Common myeloid progenitor, CD34-positive (primary cell): ENCODE data around the gene RAB35.

Source experiments
- CTCF ChIA-PET: fragments of 350-600 bp; sonication (Branson Sonifier 250); formaldehyde crosslinking; loops from one replicate; lab custom pipeline; 2021; ENCODE audit warnings: antibody characterized with exemption; lab: Charles Lee
- POLR2A ChIA-PET: fragments of 350-600 bp; sonication (Branson Sonifier 250); formaldehyde crosslinking; loops from one replicate; lab custom pipeline; 2021; ENCODE audit warnings: antibody characterized with exemption; lab: Charles Lee
- DNase-seq, 3 donors: peaks; one replicate each; pipeline versions ENCODE4 v3.0.0 to v3.0.0-alpha.2; 2013
- H3K27ac ChIP-seq, 2 experiments: 1 replicate in 1 of 2; 2 replicates in 1 of 2; pipeline ENCODE4 v1.7.0; 2013; ENCODE audit warnings: inconsistent platforms in 2 of 2, low read length in 2 of 2, mild to moderate bottlenecking in 2 of 2, low read depth in 1 of 2, moderate library complexity in 1 of 2; ENCODE audit not compliant: severe bottlenecking in 2 of 2, insufficient read depth in 1 of 2, poor library complexity in 1 of 2
- H3K27me3 ChIP-seq, 5 experiments: replicated peaks in 2 of 5; 1 replicate in 3 of 5; 2 replicates in 2 of 5; pipeline versions ENCODE4 v1.6.1 to v1.7.0; 2013; ENCODE audit warnings: low read length in 4 of 5, mild to moderate bottlenecking in 2 of 5, moderate library complexity in 2 of 5, inconsistent platforms in 1 of 5; ENCODE audit not compliant: insufficient read depth in 5 of 5, control insufficient read depth in 4 of 5
- H3K36me3 ChIP-seq, 4 experiments: 1 replicate in 2 of 4; 2 replicates in 2 of 4; pipeline versions ENCODE4 v1.6.1 to v1.7.0; 2013; ENCODE audit warnings: low read length in 3 of 4, control low read depth in 1 of 4, mild to moderate bottlenecking in 1 of 4; ENCODE audit not compliant: control insufficient read depth in 4 of 4, insufficient read depth in 4 of 4
- H3K4me1 ChIP-seq, 4 experiments: 1 replicate in 3 of 4; 2 replicates in 1 of 4; pipeline versions ENCODE4 v1.6.1 to v1.7.1; 2013; ENCODE audit warnings: low read length in 3 of 4, mild to moderate bottlenecking in 3 of 4, control low read depth in 1 of 4, inconsistent platforms in 1 of 4, moderate library complexity in 1 of 4; ENCODE audit not compliant: control insufficient read depth in 4 of 4, insufficient read depth in 4 of 4; ENCODE audit errors: control extremely low read depth in 1 of 4
- H3K4me3 ChIP-seq, 7 experiments: 1 replicate in 4 of 7; 2 replicates in 3 of 7; pipeline versions ENCODE4 v1.5.1 to v1.7.0; 2013; ENCODE audit warnings: mild to moderate bottlenecking in 7 of 7, low read length in 6 of 7, moderate library complexity in 6 of 7, inconsistent platforms in 2 of 7, low read depth in 2 of 7, control low read depth in 1 of 7; ENCODE audit not compliant: insufficient read depth in 4 of 7, control insufficient read depth in 1 of 7; ENCODE audit errors: extremely low read depth in 1 of 7
- H3K9me3 ChIP-seq, 5 experiments: 1 replicate in 4 of 5; 2 replicates in 1 of 5; pipeline versions ENCODE4 v1.6.1 to v1.7.1; 2013; ENCODE audit warnings: low read length in 4 of 5, mild to moderate bottlenecking in 2 of 5, inconsistent platforms in 1 of 5, low read depth in 1 of 5, moderate library complexity in 1 of 5; ENCODE audit not compliant: control insufficient read depth in 4 of 5, insufficient read depth in 2 of 5; ENCODE audit errors: control extremely low read depth in 1 of 5
- WGBS: methylation state at CpG from one replicate; pipeline ENCODE4 v1.1.5; 2013; ENCODE audit not compliant: insufficient coverage; 5-methylcytosine and 5-hydroxymethylcytosine counted together

The RAB35 gene

DNA sequence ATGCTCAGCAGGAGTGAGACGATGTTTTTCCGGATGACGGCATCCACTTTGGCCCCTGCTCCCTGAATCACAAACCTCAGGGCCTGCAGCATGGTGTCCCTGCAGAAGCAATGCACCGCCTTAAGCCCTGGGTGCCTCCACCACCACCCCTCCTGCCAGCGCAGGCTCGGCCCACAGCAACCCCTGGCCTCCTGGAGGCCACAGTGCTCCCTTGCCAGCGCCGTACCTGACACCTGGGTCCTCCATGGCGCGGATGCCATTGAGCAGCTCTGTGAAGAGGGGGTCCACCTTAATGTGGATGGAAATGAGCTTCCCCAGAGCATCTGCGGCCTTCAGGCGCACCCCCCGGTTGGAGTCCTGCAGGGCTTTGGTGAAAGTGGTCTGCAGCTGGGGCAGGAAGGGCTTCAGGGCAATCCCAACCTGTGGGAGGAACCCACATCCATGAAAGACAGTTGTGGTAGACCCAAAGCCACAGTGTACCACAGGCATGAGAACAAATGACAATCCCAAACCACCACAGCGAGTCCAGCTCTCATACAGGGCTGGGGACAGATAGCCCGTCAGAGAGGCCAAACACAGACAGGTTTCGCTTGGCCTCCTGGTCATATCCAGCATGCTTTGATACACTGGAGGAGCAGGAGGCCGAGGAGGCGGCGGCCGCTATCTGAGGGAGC, 17.9 kb upstream of the RAB35 start:
- 98% methylated on average over 19 of the region's 20 CpGs for WGBS
- H3K36me3 ChIP-seq = peaks cover 39 to 95% (median 86%) of the 10 kb centered on the region in 4 experiments
- H3K27me3 ChIP-seq = no peaks in the 10 kb centered on the region
- no peak for DNase-seq
- H3K4me3 ChIP-seq = no peak overlapping the region
- H3K4me1 ChIP-seq = no peaks in the 10 kb centered on the region
- no peaks in the 10 kb centered on the region for H3K9me3 ChIP-seq
- CTCF ChIA-PET = interaction anchor here (0.6 to 4.6 kb wide), 3 partner anchors 14 to 47 kb away, joined by 3 to 15 read pairs (median 3); no protein-coding TSS in a partner anchor
- H3K27ac ChIP-seq = no peak overlapping the region
- POLR2A ChIA-PET = no interaction called here

DNA sequence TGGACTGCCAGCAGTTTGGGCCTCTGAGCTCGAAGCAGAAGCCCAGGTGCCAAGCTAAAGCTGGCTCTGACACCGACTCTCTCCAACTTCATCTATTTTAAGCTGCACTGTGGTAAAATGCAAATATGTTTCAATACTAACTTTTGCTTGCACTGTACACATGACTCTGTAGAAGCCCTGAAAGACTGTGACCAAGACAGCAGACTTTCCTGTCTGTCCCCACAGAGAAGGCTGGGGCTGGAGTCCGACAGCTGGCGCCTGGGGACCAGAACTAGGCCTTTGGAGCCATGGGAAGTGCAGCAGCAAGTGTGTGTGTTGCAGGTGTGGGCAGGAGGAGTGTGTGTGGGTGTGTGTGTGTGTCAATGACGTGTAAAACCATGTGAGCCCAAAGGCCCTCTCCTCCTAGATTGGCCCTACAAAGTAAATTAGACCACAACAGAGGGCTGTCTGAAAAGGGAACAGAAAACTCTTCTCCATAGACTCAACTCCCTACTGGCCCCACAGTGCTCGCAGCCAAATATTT, 16.4 kb upstream of the RAB35 start:
- Histone ChIP-seq H3K4me3 (no peak overlapping the region), H3K9me3 (no peaks in the 10 kb centered on the region), H3K27ac (no peak overlapping the region), H3K4me1 (no peaks in the 10 kb centered on the region), H3K36me3 (peaks cover 37 to 95% (median 81%) of the 10 kb centered on the region in 4 experiments), H3K27me3 (no peaks in the 10 kb centered on the region)
- POLR2A ChIA-PET = no interaction called here
- CTCF ChIA-PET = interaction anchor here (4.6 kb wide), 1 partner anchor 12 kb away, joined by 15 read pairs; no protein-coding TSS in a partner anchor
- no peak for DNase-seq
- 100% methylated on average over 1 of the region's 6 CpGs for WGBS

DNA sequence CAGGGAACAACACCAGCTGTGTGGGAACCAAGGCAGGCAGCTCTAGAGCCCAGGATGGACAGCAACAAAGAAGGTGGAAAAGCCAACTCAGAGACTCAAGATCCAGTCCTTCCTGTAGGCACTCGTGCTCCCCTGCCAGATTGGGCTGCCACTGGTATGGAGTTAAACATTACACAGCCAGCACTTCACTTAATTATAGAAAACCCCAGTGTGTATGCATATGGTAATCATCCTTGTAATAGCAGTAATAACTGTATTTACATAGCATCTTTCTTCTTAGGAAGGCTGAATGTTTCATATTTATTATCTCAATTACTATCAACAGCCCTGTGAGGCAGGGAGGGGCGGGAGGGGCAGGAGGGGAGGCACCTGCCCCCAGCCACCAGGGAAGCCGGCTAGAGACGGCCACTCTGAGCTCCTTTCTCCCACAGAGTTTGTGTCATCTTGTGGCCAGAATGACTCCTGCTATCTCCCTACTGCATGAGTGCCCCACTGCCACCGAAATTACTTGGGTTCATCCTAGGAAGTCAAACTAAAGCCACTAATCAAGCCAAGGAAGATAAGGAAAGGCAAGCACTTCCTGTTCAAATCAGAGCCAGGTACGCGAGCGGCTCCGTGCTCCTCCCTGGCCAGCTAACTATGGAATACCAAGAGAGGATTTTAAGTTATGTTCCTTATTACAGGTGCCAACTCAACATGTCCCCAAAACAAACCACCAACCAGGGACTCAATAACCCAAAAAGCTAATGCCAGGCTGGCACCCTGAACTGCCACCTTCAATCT, 15.7 kb upstream of the RAB35 start:
- 95% methylated on average over 4 of the region's 9 CpGs for WGBS
- H3K27ac ChIP-seq = no peak overlapping the region
- no peak overlapping the region for H3K4me3 ChIP-seq
- H3K9me3 ChIP-seq = no peaks in the 10 kb centered on the region
- ChIA-PET CTCF (interaction anchor here (4.6 kb wide), 1 partner anchor 12 kb away, joined by 15 read pairs; no protein-coding TSS in a partner anchor), POLR2A (no interaction called here)
- DNase-seq = no peak
- no peaks in the 10 kb centered on the region for H3K27me3 ChIP-seq
- H3K36me3 ChIP-seq = peaks cover 34 to 95% (median 81%) of the 10 kb centered on the region in 4 experiments
- peaks cover 0 to 5% (median under 1%) of the 10 kb centered on the region in 4 experiments for H3K4me1 ChIP-seq

DNA sequence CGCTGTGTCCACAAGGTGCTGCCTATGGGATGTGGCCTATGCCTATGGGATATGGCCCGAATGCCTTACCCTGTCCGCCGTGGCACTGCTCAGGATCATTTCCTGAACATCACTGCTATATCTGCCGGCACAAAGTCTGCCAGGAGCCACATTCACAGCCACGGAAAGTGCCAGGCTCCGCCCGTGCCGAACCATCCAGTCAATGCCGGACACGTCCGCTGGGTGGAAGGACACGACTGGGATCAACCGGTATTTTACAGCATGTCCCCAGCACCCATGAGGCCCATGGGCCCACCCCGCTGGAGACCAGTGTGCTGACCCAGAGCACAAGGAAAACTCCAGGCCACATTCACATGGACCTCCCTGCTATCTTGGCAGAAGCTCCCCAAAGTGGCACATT, 14.6 kb upstream of the RAB35 start:
- POLR2A ChIA-PET = no interaction called here
- CTCF ChIA-PET = interaction anchor here (0.6 to 4.6 kb wide), 3 partner anchors 10 to 62 kb away, joined by 3 to 15 read pairs (median 4); partner anchors contain the start of gene RAB35

DNA sequence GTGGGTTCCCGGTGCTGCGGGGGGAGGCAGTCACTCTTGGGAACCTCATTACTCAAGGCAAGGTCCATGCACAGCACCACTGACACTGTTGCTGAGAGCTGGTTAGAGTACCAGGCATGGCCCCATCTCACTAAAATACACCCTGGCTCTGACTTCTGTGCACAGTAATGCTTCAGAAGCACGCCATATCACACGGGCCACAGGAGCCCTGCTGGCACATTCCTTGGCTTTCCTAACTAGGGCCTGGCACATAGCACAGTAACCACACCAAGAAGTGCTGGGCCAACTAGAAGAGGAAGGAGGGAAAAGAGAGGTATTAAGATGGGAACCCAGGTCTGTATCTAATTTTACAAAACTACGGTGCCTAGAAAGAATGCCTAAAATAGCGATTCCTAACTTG, 13.5 kb upstream of the RAB35 start:
- Histone ChIP-seq H3K36me3 (peaks cover 28 to 86% (median 67%) of the 10 kb centered on the region in 4 experiments), H3K27me3 (no peaks in the 10 kb centered on the region), H3K4me3 (no peak overlapping the region), H3K4me1 (peaks cover 0 to 23% (median 9%) of the 10 kb centered on the region in 4 experiments), H3K27ac (no peak overlapping the region), H3K9me3 (no peaks in the 10 kb centered on the region)
- CTCF ChIA-PET = interaction anchor here (1.0 kb wide), 1 partner anchor 13 kb away, joined by 4 read pairs; the partner anchor contains the start of gene RAB35
- 100% methylated on average over 5 of the region's 6 CpGs for WGBS
- POLR2A ChIA-PET = no interaction called here
- DNase-seq = no peak

More for the DNA sequence above, 14.6 kb upstream of the RAB35 start:
- DNase-seq = no peak
- Histone ChIP-seq H3K27me3 (no peaks in the 10 kb centered on the region), H3K36me3 (peaks cover 30 to 88% (median 72%) of the 10 kb centered on the region in 4 experiments), H3K9me3 (no peaks in the 10 kb centered on the region), H3K4me1 (peaks cover 0 to 16% (median 7%) of the 10 kb centered on the region in 4 experiments), H3K4me3 (no peak overlapping the region), H3K27ac (no peak overlapping the region)
- WGBS = 98% methylated on average over 15 of the region's 15 CpGs

DNA sequence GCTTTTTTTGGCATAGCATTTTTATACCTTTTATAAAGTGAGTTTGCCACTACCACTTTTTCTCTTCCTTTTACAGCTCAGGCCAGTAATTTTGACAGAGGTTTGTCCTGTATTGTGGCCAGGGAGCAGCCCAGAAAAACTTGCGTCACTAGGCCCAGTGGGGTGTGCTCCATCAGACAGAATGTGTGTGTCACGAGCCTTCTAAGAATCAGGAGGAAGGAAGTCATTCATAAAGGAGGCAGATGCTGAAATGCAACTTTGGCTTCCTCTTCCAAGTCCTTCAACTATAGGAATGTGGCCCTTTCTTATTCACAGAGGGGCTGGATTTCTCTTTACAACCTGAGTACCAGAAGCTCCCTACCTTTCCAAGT, 10.1 kb upstream of the RAB35 start:
- peaks cover 0 to 33% (median 12%) of the 10 kb centered on the region in 4 experiments for H3K4me1 ChIP-seq
- ChIA-PET CTCF (interaction anchor here (1.0 to 1.6 kb wide), 3 partner anchors 16 to 33 kb away, joined by 3 read pairs; no protein-coding TSS in a partner anchor), POLR2A (interaction anchor here (0.9 kb wide), 1 partner anchor 10 kb away, joined by 4 read pairs; the partner anchor contains the start of gene RAB35)
- no peaks in the 10 kb centered on the region for H3K9me3 ChIP-seq
- H3K4me3 ChIP-seq = no peak overlapping the region
- H3K27me3 ChIP-seq = no peaks in the 10 kb centered on the region
- peaks cover 22 to 53% (median 38%) of the 10 kb centered on the region in 4 experiments for H3K36me3 ChIP-seq
- DNase-seq = peak; percentile 39 to 73 (median 66)
- no peak overlapping the region for H3K27ac ChIP-seq
- WGBS = 17% methylated on average over 2 of the region's 2 CpGs
